ENCODE results near the gene MDM2.

MDM2 gene

DNA sequence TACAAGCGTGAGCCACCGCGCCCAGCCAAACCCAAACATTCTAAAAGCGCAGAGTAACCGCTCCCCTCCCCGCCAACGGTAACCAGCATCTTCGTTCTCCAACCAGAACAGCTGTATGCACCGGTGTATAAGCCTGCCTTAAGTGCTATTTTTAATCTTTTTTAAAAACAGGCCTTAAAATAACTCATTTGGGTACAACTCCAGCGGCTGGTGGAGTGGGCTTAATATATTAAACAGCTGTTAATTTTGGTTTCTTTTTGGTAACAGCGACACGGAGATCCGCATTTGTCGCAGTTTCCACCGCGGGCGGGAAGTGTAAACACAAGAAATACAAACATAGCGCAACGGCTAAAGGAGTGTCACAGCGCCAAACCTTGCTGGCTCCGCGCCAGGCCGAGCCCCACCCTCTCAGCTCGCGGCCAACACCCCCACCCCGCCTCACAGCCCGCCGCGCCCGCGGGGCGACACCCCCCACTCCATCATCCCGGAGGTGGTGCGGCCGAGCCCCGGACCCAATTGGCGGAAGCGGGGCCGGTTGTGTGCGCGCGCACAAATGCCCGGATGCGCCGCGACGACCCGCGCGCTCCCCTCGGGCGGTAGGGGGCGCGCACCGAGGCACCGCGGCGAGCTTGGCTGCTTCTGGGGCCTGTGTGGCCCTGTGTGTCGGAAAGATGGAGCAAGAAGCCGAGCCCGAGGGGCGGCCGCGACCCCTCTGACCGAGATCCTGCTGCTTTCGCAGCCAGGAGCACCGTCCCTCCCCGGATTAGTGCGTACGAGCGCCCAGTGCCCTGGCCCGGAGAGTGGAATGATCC lies at the start of gene MDM2:
TSS of gene MDM2 (plus strand) at position 602 of the 812 bp plus-strand sequence. CDS start 301 bp downstream, outside the sequence.
- DNase-seq (ENCODE audit: low read depth in 4 of 4, low spot score in 1 of 4): peak; percentile 78 to 91 (median 89)

GRCh38 chr12:68759852-68760251 lies 48.1 kb upstream of the MDM2 start:
- no peak for DNase-seq (ENCODE audit: low read depth in 4 of 4, low spot score in 1 of 4)

- DNase-seq (ENCODE audit: low read depth in 4 of 4, low spot score in 1 of 4): no peak
Observed at GRCh38 chr12:68760806-68761441, 47.1 kb upstream of the MDM2 start.

DNA sequence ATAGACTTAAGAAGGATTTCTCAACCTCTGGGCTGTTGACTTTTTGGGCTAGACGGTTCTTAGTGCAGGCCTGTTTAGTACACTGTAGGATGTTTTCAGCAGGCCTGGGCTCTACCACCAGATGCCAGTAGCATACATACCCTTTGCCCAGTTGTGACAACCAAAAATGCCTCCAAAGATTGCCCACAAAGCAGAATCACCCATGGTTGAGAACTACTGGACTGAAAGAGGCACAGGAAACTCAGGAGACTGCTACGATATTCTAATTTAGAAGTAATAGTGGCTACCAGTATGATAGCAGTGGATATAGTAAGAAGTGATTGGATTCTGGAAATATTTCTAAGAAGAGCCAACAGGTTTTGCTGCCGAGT lies 46.5 kb upstream of the MDM2 start:
- DNase-seq (ENCODE audit: low read depth in 4 of 4, low spot score in 1 of 4): no peak

DNA sequence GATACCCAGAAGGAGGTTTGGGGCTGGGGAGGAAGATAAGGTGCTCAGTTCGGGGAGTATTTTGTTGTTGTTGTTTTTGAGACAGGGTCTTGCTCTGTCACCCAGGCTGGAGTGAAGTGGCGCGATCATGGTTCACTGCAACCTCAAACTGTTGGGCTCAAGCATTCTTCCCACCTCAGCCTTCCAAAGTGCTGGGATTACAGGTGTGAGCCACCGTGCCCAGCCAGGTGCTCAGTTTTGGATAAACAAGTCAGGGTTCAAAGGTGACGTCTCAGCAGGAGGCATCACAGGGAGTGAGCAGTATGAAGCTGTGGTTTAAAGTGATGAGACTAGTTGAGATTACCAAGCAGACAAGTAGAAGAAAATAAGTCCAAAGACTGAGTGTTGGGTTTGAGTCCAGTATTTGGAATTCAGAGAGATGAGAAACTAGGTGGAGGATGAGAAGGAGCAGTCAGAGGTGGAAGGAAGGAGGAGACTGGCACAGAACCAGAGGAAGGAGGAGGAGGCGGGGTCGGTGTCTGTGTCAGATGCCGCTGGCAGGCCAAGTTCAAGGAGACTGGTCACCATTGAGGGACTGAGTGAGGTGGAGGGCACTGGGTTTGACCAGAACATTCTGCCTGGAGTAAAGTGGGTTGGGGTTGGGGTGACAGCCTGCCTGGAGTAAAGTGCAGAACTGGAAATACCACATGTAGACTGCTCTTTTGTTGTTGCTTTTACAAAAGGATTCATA lies 45.9 kb upstream of the MDM2 start:
- no peak for DNase-seq (ENCODE audit: low read depth in 4 of 4, low spot score in 1 of 4)

DNA sequence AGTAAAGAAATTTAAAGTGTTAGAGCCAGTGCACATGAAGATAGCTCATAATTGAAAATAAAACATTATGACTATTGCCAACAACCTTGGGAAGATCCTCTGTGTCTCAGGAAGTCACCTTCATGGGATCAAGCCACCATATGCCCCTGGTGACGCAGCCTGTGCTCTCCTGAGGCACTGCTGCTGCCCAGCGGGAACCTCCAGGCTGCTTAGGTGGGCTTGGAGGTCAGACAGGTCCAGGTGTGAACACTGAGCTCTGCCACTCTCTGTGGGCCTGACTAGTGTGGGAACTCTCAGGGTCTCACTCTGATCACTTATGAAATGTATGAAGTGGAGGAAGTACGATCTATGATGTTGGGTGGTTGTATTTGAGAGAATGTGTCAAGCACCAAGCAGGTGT lies 45.3 kb upstream of the MDM2 start:
- DNase-seq (ENCODE audit: low read depth in 4 of 4, low spot score in 1 of 4): no peak

- no peak for DNase-seq (ENCODE audit: low read depth in 4 of 4, low spot score in 1 of 4)
Observed at GRCh38 chr12:68765696-68766095, 42.3 kb upstream of the MDM2 start.

- DNase-seq (ENCODE audit: low read depth in 4 of 4, low spot score in 1 of 4): no peak
Observed at GRCh38 chr12:68766646-68767045, 41.3 kb upstream of the MDM2 start.

DNA sequence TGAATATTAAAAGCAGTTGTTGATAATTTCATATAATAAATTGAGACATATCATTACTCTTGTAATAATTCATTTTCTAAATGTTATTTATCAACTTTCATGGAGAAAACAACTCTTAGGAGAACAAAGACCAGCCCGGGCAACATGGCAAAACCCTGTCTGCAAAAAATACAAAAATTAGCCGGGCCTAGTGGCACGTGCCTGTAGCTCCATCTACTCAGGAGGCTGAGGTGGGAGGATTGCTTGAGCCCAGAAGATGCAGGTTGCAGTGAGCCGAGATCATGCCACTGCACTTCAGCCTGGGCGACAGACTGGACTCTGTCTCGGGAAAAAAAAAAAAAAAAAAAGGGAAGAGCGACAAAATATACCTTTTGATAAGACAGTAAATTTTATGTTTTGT lies 40.8 kb upstream of the MDM2 start:
- no peak for DNase-seq (ENCODE audit: low read depth in 4 of 4, low spot score in 1 of 4)

DNA sequence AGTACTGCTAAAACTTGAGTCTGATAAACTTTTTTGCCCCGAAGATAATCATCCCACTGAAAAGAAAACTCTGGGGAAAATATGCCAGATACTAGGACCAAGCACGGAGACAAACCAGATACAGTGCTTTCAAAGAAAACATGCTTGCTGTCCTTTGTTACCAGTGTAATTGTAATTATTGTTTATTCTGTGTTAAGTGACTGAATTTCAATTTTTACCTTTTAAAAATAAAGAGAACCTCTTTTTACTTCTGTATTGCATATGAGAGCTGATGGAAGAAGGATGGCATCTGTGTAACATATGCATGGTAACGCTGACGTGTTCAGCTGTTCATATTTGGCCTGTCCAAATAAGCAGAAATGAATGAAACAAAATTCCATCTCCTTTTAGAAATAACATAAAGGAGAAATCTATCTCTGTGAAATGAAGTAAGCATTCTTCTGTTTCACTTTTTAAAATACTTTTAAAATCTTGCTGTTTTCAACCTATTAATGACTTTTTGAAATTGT lies 39.5 kb upstream of the MDM2 start:
- no peak for DNase-seq (ENCODE audit: low read depth in 4 of 4, low spot score in 1 of 4)

DNA sequence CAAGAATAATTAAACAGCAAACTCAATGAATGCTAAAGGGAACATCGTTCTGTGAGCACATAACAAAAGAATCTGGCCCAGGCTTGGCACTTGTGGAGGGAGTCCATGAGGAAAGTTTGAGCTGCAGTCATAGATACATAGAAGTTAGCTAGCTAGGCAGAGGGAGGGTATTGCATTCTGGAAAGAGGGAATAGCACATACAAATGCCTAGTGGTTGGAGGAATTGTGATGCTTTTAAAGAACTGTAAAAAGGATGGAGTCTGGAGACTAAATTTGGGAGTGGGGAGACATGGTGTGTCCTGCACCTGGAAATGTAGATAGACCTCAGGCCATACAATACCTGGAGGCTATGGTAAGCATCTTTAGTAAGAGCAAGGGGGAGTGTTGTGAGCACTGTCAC lies 38.0 kb upstream of the MDM2 start:
- DNase-seq (ENCODE audit: low read depth in 4 of 4, low spot score in 1 of 4): no peak

GRCh38 chr12:68771223-68771925 lies 36.6 kb upstream of the MDM2 start:
- DNase-seq (ENCODE audit: low read depth in 4 of 4, low spot score in 1 of 4): no peak

DNA sequence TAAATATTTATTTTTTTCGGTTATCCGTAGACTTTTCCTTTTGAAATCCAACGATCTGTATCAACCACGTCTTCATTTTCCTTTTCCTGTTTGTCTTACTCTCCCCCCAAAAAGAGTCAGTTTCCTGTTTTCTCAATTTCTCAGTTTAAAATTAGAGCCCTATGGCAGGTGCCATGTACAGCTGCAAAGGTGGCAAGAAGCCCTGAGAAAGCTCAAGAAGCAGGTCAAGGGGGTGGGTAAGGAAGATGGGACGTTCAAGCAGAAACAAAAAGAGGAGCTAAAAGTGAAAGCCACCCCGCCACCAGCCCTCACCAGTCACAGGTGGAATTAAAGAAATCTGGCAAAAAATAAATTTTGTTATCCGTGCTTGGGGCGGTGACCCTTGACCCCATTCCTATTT lies 35.3 kb upstream of the MDM2 start:
- DNase-seq (ENCODE audit: low read depth in 4 of 4, low spot score in 1 of 4): no peak

DNA sequence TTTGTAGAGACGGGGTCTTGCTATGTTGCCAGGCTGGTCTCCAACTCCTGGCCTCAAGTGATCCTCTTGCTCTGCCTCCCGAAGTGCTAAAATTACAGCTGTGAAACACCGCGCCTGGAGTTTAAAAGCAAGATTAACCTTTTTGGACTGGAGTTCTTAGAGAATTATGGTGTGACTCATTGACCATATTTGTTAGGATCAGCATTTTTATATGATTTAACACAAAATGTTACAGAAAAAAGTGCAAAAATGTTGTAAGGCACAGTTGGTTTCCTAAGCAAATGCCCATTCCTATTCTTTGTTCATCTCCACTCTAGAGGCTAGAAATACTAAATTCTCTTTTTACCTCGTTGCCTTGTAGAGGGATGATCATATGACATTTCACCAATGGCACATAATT lies 34.4 kb upstream of the MDM2 start:
- DNase-seq (ENCODE audit: low read depth in 4 of 4, low spot score in 1 of 4): no peak

GRCh38 chr12:68775121-68775630 lies 32.8 kb upstream of the MDM2 start:
- no peak for DNase-seq (ENCODE audit: low read depth in 4 of 4, low spot score in 1 of 4)

DNA sequence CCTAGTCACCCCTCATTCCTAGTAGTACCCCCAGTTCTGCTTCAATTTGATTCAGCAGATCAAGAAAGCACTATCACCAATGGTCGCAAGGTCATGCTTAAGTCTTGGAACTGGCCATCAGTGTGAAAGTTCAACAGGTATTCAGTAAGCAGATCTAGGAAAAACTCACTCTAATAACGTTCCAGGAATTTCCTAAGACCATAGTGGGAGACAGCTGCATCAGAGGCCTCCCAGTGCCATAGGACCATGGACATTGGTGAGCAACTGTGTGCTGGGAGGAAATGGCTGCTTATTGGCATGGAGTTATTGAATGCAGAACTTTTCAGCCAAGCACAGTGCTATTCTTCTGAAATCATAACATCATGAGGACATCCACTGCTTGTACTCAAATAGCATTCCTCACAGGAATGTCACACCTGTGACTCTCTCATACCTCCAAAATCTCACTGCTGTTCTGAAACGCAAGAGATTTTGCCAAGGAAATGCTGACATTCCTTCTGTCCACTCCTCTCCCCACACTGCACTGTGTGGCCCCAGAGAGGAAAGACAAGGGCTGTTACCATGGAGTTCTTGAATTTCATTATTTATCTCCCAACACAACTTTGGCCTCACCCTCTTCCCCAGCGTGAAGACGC lies 30.9 kb upstream of the MDM2 start:
- DNase-seq (ENCODE audit: low read depth in 4 of 4, low spot score in 1 of 4): no peak

DNA sequence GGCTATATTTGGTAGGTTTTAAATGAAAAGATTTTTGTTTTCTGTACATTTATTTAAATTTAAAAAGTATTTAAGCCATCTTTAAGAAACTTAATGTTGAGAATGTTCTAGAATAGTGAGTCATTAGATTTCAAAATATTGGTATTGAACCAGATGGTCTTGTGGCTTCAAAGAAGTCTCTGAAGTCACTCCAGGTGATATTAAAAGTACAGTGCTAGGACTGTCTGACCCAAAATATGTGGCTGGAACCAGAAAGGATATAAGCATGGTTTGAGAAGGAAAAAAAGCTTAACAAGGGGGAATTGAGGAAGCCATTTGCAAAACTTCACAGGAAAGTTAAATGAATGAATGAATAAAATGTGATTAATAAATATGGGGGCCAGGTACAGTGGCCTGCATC lies 28.7 kb upstream of the MDM2 start:
- DNase-seq (ENCODE audit: low read depth in 4 of 4, low spot score in 1 of 4): no peak

GRCh38 chr12:68780731-68781130 lies 27.2 kb upstream of the MDM2 start:
- no peak for DNase-seq (ENCODE audit: low read depth in 4 of 4, low spot score in 1 of 4)

DNA sequence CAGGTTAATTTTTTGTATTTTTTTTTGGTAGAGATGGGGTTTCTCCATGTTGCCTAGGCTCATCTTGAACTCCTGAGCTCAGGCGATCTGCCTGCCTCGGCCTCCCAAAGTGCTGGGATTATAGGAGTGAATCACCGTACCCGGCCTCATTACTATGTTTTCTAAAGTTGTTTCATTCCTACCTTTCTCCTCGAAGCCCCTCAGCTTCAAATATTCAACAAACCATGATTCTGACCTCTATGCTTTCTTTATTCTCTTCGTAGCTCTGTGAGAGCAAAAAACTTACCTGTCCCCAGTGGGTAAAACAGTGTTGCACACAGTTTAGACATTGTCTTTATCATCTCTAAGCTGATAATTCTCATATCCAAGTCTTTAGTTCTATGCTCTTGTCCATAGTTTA lies 26.2 kb upstream of the MDM2 start:
- no peak for DNase-seq (ENCODE audit: low read depth in 4 of 4, low spot score in 1 of 4)

- DNase-seq (ENCODE audit: low read depth in 4 of 4, low spot score in 1 of 4): no peak
Observed at GRCh38 chr12:68784015-68784414, 24.0 kb upstream of the MDM2 start.

GRCh38 chr12:68785358-68785757 lies 22.6 kb upstream of the MDM2 start:
- no peak for DNase-seq (ENCODE audit: low read depth in 4 of 4, low spot score in 1 of 4)

All from stimulated activated CD4-positive, alpha-beta T cell treated with anti-CD3 and anti-CD28 coated beads, Interleukin-1b, Interleukin-23, amount 100 ng/mL, for 24 hours (primary cell).